GM08714 (cell line): Measurements from ENCODE around the gene RALGPS1.

Experiments used
- H3K4me3 ChIP-seq: fragments of 200-500 bp; sonication (Bioruptor generic); 2 replicates; pipeline ENCODE4 v1.5.1; 2014; ENCODE audit warnings: mild to moderate bottlenecking, low read length, inconsistent platforms
- ZNF274 ChIP-seq: IDR thresholded peaks from 2 replicates; pipeline ENCODE4 v1.6.1; 2012; ENCODE audit warnings: mild to moderate bottlenecking, low read depth, low read length

Gene RALGPS1

DNA sequence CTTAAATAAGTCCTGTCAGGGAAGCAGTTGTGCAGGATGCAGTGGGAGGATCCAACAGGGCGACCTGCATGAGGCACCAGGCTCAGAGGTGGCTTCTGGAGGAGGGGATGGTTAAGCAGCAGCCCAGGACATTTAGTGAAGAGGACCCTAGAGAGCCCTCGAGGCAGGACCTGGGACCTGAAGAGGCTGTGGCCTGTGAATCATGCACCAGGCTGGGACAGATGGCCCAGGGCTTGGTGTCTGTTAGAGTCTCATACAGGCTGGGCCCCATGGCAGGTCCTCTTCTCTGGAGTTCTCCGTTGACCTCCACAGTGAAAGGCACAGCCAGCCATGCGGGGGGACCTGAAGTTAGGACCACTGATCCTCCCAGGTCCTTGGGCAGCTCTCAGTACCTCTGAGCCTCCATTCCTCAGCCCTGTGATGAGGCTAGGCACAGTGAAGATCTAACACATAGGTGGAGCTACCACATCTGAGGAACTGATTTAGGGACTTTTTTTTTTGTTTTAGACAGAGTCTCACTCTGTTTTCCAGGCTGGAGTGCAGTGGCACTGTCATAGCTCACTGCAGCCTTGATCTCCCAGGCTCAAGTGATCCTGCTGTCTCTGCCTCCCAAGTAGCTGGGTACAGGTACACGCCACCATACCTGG is 289.2 kb downstream of the RALGPS1 start:
- no peak overlapping the region for H3K4me3 ChIP-seq
- no peak for TF ChIP-seq ZNF274

DNA sequence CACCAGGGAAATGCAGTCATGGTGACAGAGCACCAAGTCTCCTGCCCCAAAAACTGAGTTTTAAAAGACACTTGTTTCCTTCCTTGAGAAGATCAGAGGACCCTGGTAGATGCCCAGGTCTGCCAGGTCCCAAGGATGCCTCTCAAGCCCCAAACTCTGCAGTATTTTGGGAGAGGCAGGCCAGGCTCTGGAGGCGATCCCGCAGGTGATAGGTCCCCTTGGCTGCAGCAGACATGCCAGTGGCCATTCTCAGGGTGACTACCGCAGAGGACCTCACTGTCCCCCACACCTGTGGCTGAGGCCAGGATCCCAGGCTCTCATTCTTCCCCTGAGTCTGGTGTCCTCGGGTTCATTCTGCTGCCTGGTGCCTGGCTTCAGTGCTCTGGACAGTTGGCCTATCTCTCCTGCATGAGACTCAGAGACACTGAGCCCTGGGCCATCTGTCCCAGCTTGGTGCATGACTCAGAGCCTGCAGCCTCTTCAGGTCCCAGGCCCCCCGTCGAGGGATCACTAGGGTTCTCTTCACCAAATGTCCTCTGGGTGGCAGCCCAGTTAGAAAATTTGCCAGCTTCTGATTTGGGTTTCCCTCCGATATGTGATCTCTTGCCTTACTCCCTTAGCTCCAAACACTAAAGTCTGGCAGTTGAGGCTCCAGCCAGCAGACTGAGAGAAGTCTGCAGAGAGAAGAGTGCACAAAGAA is 290.3 kb downstream of the RALGPS1 start:
- no peak for TF ChIP-seq ZNF274
- no peak overlapping the region for H3K4me3 ChIP-seq

DNA sequence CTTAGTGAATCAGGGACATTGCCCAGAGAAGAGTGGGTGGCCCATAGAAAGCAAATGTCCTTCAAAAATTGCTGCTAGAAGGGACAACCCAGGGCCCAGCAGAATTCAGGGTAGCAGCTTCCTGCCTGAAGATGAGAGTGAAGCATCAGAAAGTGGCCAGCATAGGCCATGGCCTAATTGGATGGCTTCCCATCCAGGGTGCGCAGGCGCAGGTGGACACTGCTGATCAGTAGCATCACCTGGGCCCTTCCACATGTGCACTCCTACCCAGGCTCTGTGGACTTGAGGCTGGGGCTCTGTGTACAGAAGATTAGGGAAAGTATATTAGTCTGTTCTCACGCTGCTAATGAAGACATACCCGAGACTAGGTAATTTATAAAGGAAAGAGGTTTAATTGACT is 291.4 kb downstream of the RALGPS1 start:
- no peak overlapping the region for H3K4me3 ChIP-seq
- TF ChIP-seq ZNF274 = no peak

DNA sequence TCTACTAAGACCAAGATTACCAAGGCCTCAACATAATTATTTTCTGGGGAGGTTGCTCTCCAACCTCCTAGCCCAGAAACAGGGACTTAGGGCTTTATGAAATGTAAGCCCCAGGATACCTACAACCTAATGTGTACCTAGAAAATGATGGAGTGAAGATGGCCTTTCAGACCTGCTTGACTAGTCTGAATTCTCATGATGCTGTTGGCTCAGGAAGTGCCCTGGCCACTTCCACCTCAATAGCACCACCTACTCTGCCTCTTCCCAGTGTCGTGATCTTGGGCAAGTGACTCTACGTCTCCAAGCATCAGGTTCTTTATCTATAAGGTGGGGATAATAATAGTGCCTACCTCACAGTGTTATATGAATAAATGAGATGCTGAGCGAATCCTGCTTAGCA is 292.1 kb downstream of the RALGPS1 start:
- no peak overlapping the region for H3K4me3 ChIP-seq
- no peak for TF ChIP-seq ZNF274

DNA sequence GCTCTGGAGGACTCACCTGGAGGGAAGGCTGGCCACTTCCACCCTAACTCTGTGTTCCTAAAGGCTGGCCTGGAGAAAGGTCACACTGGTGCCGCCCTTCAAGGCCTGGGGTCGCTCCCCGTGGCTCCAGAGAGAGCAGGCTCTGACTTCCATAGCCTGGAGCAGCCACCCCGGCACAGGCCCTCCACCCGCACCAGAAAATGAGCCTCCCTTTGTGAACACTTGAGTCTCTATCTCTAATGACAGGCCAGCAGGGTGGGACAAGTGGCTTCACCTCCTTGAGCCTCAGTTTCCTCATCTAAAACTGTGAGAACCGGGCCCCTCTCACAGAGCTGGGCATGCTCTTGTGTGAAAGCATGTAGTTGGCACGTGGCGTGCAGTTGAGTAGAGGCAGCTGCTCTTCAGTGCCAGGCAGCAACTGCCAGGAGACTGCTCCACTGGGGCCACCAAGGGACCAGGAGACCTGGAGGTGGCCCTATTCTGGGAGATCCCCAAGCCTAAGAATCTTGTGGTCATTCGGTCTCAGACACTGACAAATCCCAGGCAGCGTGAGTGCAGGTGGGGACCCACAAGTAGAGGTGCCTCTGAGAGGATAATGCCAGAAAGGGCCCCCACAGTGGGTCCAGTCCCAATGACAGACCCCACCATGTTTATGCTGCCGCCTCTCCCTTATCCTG is 293.3 kb downstream of the RALGPS1 start:
- H3K4me3 ChIP-seq = no peak overlapping the region
- TF ChIP-seq ZNF274 = no peak

DNA sequence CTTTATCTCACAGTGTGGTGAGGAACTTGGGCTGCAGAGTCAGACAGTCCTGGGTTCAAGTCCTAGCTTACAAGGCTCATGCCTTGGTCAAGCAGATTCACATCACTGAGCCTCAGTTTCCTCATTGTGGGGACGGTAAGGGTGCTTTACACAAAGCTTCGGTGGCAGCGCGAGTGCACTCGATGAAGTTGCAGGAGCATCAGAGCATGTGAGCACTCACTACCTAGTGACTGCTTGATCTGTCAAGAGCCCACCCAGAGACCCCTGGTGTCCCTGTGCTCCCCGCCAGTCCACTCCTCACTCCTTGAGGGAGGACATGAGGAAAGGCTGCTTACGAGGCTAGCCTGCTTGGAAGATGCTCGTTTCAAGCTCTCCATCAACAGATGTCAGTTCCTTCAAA is 293.8 kb downstream of the RALGPS1 start:
- no peak overlapping the region for H3K4me3 ChIP-seq
- no peak for TF ChIP-seq ZNF274

DNA sequence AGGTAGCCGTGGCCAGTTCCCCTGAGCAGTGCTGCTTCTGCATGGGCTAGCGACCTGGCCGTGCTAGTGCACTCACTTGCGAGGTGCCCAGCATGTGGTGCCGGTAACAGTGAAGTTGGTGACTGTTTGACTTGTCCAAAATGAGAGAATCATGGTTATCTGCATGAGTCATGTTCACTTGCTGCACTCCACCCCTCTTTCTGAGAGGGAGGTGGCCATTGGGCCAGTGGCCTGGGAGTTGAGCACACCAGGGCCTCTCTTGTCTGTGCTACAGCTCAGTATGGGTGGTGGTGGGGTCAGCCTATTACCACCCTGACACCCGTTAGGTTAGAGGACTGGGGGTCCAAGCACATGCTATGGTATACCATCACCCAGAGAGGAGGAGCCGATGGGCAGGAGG is 294.6 kb downstream of the RALGPS1 start:
- no peak for TF ChIP-seq ZNF274
- H3K4me3 ChIP-seq = no peak overlapping the region

DNA sequence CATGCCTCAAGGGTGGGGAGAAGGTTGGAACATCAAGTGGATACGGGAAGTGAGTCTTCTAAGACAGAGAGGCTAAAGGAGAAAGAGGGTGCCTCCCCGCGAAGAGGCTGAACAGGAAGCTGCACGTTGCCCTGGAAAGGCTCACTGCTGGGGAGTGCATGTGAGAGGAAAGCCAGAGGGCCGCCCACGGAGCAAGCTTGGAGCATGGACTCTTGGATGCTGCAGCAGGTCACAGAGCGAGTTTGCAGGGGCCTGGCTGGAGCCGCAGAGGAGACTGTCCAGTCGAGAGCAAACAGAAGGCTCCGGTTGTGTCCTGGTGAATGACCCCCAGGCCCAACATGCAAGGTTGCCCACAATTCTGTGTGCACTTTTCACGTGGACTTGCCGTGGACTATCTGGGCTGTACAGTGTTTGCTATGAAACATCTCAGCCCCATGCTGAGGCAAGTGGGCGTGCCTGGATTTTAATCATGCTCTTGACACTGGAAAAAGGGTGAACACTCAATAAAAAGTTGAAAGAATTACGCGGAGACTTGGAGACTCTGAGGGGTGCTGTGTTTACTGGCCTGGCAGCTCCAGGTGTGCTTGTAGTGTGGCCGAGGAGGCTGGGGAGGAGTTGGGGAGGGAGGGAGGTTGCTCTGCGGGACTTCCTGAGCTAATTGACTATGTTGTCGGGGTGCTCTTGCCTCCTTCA is 295.5 kb downstream of the RALGPS1 start:
- TF ChIP-seq ZNF274 = no peak
- H3K4me3 ChIP-seq = no peak overlapping the region

DNA sequence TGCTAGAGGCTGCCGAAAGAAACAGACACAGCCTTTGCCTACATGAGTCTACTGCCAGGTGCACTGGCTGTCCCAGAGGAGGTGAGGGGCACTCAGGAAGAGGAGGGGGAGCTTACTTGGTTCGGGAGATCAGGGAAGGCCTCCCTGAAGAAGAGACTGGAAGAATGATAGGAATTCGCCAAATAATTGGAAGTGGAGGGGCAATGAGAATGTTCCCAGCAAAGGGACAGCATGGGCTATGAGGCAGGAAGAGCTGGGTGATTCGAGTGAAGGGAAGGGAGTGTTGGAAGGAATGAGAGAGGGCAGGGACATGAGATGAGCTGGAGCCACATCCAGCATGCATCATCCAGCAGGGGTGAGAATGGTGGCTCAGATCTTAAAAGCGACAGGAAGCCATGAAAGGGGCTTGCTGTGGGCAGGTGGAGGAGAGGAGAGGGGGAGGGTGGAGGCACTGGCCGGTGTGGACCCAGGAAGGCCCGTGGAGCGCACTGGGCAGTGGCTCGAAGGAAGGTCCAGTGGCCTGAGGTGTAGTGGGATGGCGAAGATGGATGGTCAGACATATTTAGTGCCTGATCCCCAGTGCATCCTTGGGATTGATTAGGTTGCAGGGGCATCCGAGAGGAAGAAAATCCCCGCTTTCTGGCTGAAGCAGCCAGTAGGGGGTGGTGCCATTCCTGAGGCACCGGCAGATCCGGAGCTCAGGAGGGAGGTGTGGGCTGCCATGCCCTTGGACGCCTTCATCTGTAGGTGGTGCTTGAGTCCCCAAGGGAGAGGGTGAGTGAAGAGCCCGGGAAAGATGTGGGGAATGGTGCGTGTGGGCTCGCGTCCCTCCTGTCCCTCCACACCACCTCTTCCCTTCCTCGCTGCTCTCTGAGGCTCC is 296.5 kb downstream of the RALGPS1 start:
- no peak for TF ChIP-seq ZNF274
- H3K4me3 ChIP-seq = no peak overlapping the region

DNA sequence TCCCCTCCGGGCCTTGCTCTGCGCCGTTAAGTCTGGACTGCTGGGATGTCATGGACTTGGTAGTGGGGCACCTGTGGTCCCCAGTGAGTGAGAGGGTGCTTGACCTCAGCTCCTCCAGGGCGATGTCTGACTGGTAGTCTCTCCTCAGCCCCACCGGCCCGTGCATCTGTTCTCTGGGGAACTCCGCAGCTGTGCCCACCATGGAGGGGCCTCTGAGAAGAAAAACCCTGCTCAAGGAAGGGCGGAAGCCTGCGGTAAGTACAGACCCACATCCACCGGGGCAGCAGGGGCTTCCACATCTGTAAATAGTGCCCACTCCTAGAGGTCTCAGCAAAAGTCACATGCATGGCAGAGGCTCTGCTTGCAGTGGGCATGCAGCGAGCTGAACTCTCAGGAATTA is 297.4 kb downstream of the RALGPS1 start:
- H3K4me3 ChIP-seq = no peak overlapping the region
- no peak for TF ChIP-seq ZNF274

DNA sequence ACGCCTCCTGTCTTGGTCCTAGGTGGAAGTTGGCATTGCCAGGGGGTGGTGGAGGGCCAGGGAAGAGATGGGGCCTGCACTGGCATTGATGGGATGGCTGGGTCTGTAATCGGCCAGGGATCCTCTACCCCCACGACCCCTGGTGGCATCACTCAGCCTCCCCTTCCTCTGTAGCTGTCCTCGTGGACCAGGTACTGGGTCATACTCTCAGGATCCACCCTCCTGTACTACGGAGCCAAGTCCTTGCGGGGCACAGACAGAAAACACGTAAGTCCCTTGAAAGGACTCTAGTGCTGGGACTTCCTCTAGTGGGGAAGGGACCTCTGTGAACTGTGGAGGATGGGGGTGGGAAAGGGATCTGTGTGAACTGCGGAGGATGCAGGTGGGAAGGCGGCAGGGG is 297.9 kb downstream of the RALGPS1 start:
- TF ChIP-seq ZNF274 = no peak
- no peak overlapping the region for H3K4me3 ChIP-seq

DNA sequence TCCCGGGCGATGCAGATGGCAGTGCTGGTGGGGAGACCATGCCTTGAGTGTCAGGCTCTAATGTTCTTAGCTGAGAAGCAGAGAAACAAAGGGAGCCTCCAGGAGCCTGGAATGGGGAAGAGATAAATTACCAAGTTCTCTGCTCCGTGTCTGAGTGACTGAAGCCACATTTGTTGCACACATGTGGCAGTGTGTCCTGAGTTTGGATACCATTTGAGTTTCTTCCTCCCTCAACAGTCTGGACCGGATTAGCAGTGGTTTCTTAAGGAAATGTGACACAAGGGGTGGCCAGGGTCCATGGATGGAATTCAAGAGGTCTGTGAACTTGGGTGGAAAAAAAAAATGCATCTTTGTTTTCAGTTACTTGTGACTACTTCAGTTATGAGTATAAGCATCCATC is 299.3 kb downstream of the RALGPS1 start:
- TF ChIP-seq ZNF274 = no peak
- H3K4me3 ChIP-seq = no peak overlapping the region

DNA sequence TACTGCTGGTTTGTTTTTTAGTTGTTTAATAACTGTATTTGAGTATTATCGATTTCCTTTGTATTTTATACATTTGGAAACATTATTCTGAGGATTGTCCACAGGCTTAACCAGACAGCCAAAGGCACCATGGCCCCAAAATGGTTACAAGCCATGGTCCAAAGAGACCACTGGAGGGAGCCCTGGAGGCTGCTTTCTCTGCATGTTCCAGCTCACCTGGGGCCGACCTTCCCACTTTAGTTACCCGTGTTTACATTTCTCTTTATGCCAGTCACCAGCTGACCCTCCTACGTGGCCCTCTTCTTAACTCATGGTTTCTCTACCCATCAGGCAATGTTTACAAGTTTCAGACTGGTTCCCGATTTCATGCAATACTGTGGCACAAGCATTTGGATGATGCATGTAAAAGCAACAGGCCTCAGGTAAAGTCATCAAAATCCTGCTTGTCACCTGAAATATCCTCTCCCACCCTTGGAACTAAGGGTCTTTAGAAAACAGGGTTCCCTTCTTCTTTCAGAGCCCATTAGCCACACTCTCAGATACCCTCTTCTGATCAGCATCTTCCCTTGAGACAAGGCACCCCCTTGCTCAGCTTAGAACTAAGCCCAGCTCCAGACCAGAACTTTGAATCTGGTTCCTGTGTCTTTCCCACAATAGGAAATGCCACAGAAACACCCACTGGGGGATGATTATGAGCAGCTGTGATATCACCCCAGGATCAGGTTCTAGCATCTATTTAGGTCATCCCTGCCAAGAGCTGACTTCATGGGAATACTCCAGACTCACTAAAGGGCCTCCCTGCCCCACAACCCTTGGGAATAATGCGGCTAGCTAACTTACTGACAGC is 300.1 kb downstream of the RALGPS1 start:
- no peak for TF ChIP-seq ZNF274
- no peak overlapping the region for H3K4me3 ChIP-seq
